Activated T-helper 17 cell treated with anti-CD3 and anti-CD28 coated beads, Interleukin-2, amount 50 U/mL, for 72 hours (primary cell): ENCODE results near the gene HMOX1. TPM values are rescaled to one million over a fixed set of nuclear protein-coding genes. Genes with fewer than 3 reads are reported as not detected.
"Not testable (repeated sequence)": the region's sequence is repeated elsewhere in the genome, so short reads cannot be mapped to it uniquely, and the experiment has no call there.

Experiments used
- ATAC-seq: fragments of 150-1000 bp; cut with Tn5 transposase; replicated peaks from 2 replicates; pipeline ENCODE4 v1.10.0; 2021; ENCODE audit warnings: mild to moderate bottlenecking, moderate library complexity
- H3K27ac Mint-ChIP-seq: one replicate; pipeline ENCODE4 v1.8.0; 2022; ENCODE audit warnings: mixed read lengths
- H3K27me3 Mint-ChIP-seq: one replicate; pipeline ENCODE4 v1.8.0; 2022; ENCODE audit warnings: mixed read lengths
- H3K36me3 Mint-ChIP-seq: one replicate; pipeline ENCODE4 v1.8.0; 2022; ENCODE audit warnings: low read depth, mild to moderate bottlenecking, mixed read lengths
- H3K4me1 Mint-ChIP-seq: one replicate; pipeline ENCODE4 v1.8.0; 2022; ENCODE audit warnings: mixed read lengths
- H3K4me3 Mint-ChIP-seq: one replicate; pipeline ENCODE4 v1.8.0; 2022; ENCODE audit warnings: mild to moderate bottlenecking, mixed read lengths
- H3K9me3 Mint-ChIP-seq: one replicate; pipeline ENCODE4 v1.8.0; 2022; ENCODE audit warnings: mixed read lengths
- total RNA-seq, 2 donors: library from RNA; stranded (reverse); gene quantifications; one replicate each; pipeline ENCODE4 v1.2.3, GENCODE V29; 2022

Gene HMOX1
- total RNA-seq, 2 donors from 2014 or later = 3.5 to 7.3 TPM

- Mint-ChIP-seq H3K36me3 (peaks cover 51% of the 10 kb centered on the region), H3K27me3 (no peaks in the 10 kb centered on the region), H3K4me3 (no peak overlapping the region), H3K27ac (no peak overlapping the region), H3K4me1 (peaks cover 16% of the 10 kb centered on the region), H3K9me3 (no peaks in the 10 kb centered on the region)
- ATAC-seq = no peak
Measured at GRCh38 chr22:35435201-35435740, 54.4 kb downstream of the HMOX1 start.

DNA sequence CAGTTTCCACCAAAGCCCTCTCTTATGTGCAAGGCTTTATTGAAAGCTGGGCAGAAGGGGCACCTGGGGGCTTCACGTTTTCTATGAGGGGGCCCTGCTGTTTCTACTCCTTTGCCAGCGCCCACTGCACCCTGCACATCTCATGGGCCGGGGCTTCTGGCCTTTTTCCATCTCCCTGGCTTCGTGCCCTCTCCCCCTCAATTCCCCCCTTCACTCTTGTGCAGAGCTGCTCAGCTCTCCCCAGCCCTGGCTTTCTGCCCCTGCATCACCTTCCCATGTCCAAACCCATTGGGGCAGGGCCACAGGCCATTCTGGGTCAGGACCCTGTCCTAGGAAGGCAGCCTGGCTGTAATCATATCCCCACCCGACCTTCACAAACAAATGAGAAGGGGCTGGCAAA, 55.5 kb downstream of the HMOX1 start:
- Mint-ChIP-seq H3K36me3 (peaks cover 40% of the 10 kb centered on the region), H3K4me1 (peaks cover 16% of the 10 kb centered on the region), H3K27ac (no peak overlapping the region), H3K4me3 (no peak overlapping the region), H3K9me3 (no peaks in the 10 kb centered on the region), H3K27me3 (no peaks in the 10 kb centered on the region)
- no peak for ATAC-seq

DNA sequence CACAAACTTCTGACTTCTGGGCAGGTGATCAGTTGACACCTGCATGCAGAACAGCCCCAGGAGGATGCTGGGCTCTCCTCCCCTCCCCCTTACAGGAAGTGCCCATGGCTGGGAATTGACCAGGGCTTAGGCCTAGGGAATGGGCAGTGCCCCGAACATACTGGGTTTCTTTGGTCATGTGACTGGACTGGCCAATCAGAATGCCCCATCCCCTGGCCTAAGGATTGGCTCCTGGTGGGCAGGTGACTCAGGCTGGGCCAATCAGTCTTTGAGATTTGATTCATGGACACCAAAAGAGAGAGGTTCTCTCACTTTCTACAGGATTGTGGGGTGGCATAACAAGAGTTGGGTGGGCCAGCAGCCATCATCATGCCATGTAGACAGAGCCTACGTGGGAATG, 56.2 kb downstream of the HMOX1 start:
- Mint-ChIP-seq H3K27ac (no peak overlapping the region), H3K36me3 (peaks cover 34% of the 10 kb centered on the region), H3K4me3 (no peak overlapping the region), H3K27me3 (no peaks in the 10 kb centered on the region), H3K9me3 (no peaks in the 10 kb centered on the region), H3K4me1 (peaks cover 16% of the 10 kb centered on the region)
- ATAC-seq = peak; percentile 55

DNA sequence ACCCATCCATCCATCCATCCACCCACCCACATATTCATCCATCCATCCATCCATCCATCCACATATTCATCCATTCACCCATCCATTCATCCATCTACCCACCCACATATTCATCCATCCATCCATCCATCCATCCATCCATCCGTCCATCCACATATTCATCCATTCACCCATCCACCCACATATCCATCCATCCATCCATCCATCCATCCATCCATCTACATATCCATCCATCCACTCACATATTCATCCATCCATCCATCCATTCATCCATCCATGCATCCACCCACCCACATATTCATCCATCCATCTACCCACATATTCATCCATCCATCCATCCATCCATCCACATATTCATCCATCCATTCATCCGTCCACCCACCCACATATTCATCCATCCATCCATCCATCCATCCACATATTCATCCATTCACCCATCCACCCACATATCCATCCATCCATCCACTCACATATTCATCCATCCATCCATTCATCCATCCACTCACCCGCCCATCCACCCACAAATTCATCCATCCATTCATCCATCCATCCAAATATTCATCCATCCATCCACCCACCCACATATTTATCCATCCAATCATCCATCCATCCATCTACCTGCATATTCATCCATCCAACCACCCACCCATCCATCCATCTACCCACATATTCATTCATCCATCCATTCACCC, 57.9 kb downstream of the HMOX1 start:
- H3K9me3 Mint-ChIP-seq, H3K27ac Mint-ChIP-seq, H3K4me3 Mint-ChIP-seq, ATAC-seq, H3K27me3 Mint-ChIP-seq: not testable (repeated sequence)
- H3K36me3 Mint-ChIP-seq = peaks cover 18% of the 10 kb centered on the region
- H3K4me1 Mint-ChIP-seq = peaks cover 16% of the 10 kb centered on the region

GRCh38 chr22:35439365-35439717, 58.4 kb downstream of the HMOX1 start:
- H3K27me3 Mint-ChIP-seq = no peaks in the 10 kb centered on the region
- H3K4me1 Mint-ChIP-seq = peaks cover 16% of the 10 kb centered on the region
- H3K4me3 Mint-ChIP-seq = no peak overlapping the region
- H3K9me3 Mint-ChIP-seq = no peaks in the 10 kb centered on the region
- peaks cover 14% of the 10 kb centered on the region for H3K36me3 Mint-ChIP-seq
- no peak overlapping the region for H3K27ac Mint-ChIP-seq
- no peak for ATAC-seq

GRCh38 chr22:35440129-35440528, 59.2 kb downstream of the HMOX1 start:
- H3K4me1 Mint-ChIP-seq = peaks cover 16% of the 10 kb centered on the region
- H3K4me3 Mint-ChIP-seq = no peak overlapping the region
- no peaks in the 10 kb centered on the region for H3K9me3 Mint-ChIP-seq
- H3K27ac Mint-ChIP-seq = no peak overlapping the region
- H3K27me3 Mint-ChIP-seq = no peaks in the 10 kb centered on the region
- no peak for ATAC-seq
- peaks cover 11% of the 10 kb centered on the region for H3K36me3 Mint-ChIP-seq

DNA sequence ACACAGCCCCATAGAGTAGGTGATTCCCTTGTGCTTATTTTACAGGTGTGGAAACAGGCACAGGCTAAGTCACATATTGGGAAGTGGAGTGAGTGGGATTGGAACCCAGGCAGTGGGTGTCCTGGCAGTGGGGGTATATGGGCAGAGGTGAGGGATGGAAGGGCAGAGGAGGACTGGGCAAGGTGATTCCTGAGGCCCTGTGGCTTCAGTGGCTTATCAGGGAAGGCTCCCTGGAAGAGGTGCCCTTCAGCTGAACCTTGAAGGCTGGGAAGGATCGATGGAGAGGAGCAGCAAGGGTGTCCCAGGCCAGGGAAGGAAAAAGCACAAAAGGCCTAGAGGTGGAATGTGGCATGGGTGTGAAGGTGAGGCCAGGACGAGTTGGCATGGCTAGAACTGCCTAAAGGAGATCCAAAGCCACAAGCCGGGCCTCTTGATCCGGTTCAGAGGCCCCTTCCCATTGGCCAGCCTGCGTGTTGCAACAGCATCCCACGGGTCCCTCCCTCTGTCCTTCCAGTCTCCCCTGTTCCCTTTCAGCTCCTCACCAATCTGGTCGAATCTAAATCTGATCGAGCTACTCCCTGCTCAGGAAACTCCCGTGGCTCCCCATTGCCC, 60.7 kb downstream of the HMOX1 start:
- H3K9me3 Mint-ChIP-seq = no peaks in the 10 kb centered on the region
- peak overlapping the region; percentile 4 for H3K27ac Mint-ChIP-seq
- ATAC-seq = no peak
- H3K4me3 Mint-ChIP-seq = no peak overlapping the region
- peaks cover 11% of the 10 kb centered on the region for H3K36me3 Mint-ChIP-seq
- H3K4me1 Mint-ChIP-seq = peaks cover 16% of the 10 kb centered on the region
- no peaks in the 10 kb centered on the region for H3K27me3 Mint-ChIP-seq

- Mint-ChIP-seq H3K27me3 (no peaks in the 10 kb centered on the region), H3K36me3 (peaks cover 10% of the 10 kb centered on the region), H3K4me1 (peaks cover 16% of the 10 kb centered on the region), H3K9me3 (no peaks in the 10 kb centered on the region), H3K27ac (no peak overlapping the region), H3K4me3 (no peak overlapping the region)
- ATAC-seq = no peak
Measured at GRCh38 chr22:35442471-35442870, 61.6 kb downstream of the HMOX1 start.

- no peak overlapping the region for H3K27ac Mint-ChIP-seq
- H3K36me3 Mint-ChIP-seq = peaks cover 9% of the 10 kb centered on the region
- peaks cover 18% of the 10 kb centered on the region for H3K4me1 Mint-ChIP-seq
- no peak overlapping the region for H3K4me3 Mint-ChIP-seq
- H3K27me3 Mint-ChIP-seq = no peaks in the 10 kb centered on the region
- ATAC-seq = no peak
- H3K9me3 Mint-ChIP-seq = no peaks in the 10 kb centered on the region
Measured at GRCh38 chr22:35443338-35443737, 62.4 kb downstream of the HMOX1 start.

Other genes with a start within 250 kb of the HMOX1 start
- 10 to 100 TPM; 35.3 to 36.9 TPM for gene HMGXB4, start 123.6 kb upstream of the HMOX1 start, total RNA-seq
- 10 to 100 TPM; 21.5 to 60.0 TPM for gene TOM1, start 81.2 kb upstream of the HMOX1 start, total RNA-seq
- 100 to 1,000 TPM; 124 to 273 TPM for gene MCM5, start 19.0 kb downstream of the HMOX1 start, total RNA-seq
- gene RASD2, start 159.7 kb downstream of the HMOX1 start, total RNA-seq = under 1 TPM in 1 of 2 donors, not detected in 1; 0.37 TPM
- under 1 TPM in 1 of 2 donors, not detected in 1; 0.50 TPM for gene MB, start 236.2 kb downstream of the HMOX1 start, total RNA-seq